Measurements from ENCODE around the gene ZSCAN10.
"Not testable (repeated sequence)": the region's sequence is repeated elsewhere in the genome, so short reads cannot be mapped to it uniquely, and the experiment has no call there.

ZSCAN10 gene

GRCh38 chr16:3083408-3083807, 15.7 kb downstream of the ZSCAN10 start:
- not testable (repeated sequence) for DNase-seq

GRCh38 chr16:3081957-3082356, 17.1 kb downstream of the ZSCAN10 start:
- DNase-seq = not testable (repeated sequence)

- DNase-seq = no peak
Measured at GRCh38 chr16:3080024-3080423, 19.1 kb downstream of the ZSCAN10 start.

- DNase-seq = no peak
Measured at GRCh38 chr16:3076577-3076976, 22.5 kb downstream of the ZSCAN10 start.

GRCh38 chr16:3075946-3076345, 23.1 kb downstream of the ZSCAN10 start:
- not testable (repeated sequence) for DNase-seq

- DNase-seq = peak; percentile 56
Measured at GRCh38 chr16:3075523-3075915, 23.6 kb downstream of the ZSCAN10 start.

GRCh38 chr16:3074860-3075522, 24.1 kb downstream of the ZSCAN10 start:
- no peak for DNase-seq

- DNase-seq = no peak
Measured at GRCh38 chr16:3073448-3073847, 25.6 kb downstream of the ZSCAN10 start.

GRCh38 chr16:3072576-3073263, 26.4 kb downstream of the ZSCAN10 start:
- DNase-seq = not testable (repeated sequence)

- not testable (repeated sequence) for DNase-seq
Measured at GRCh38 chr16:3072148-3072547, 26.9 kb downstream of the ZSCAN10 start.

GRCh38 chr16:3071655-3072054, 27.4 kb downstream of the ZSCAN10 start:
- DNase-seq = no peak

GRCh38 chr16:3070608-3071111, 28.4 kb downstream of the ZSCAN10 start:
- no peak for DNase-seq

- not testable (repeated sequence) for DNase-seq
Measured at GRCh38 chr16:3069146-3069545, 29.9 kb downstream of the ZSCAN10 start.

GRCh38 chr16:3068487-3068886, 30.6 kb downstream of the ZSCAN10 start:
- no peak for DNase-seq

- DNase-seq = no peak
Measured at GRCh38 chr16:3066440-3066748, 32.7 kb downstream of the ZSCAN10 start.

- DNase-seq = no peak
Measured at GRCh38 chr16:3065742-3066439, 33.2 kb downstream of the ZSCAN10 start.

- peak; percentile 87 for DNase-seq
Measured at GRCh38 chr16:3065069-3065741, 33.9 kb downstream of the ZSCAN10 start, which contains the start of gene IL32. IL32 (plus strand) TSS chr16:3065640; CDS start chr16:3065812, 172 bp downstream.

- DNase-seq = no peak
Measured at GRCh38 chr16:3063625-3064386, 35.3 kb downstream of the ZSCAN10 start.

- DNase-seq = no peak
Measured at GRCh38 chr16:3062553-3062952, 36.5 kb downstream of the ZSCAN10 start.

- DNase-seq = no peak
Measured at GRCh38 chr16:3060339-3061127, 38.6 kb downstream of the ZSCAN10 start.

- DNase-seq = no peak
Measured at GRCh38 chr16:3059723-3060242, 39.3 kb downstream of the ZSCAN10 start.
